Glutamatergic neuron (in vitro differentiated cells): ENCODE measurements around the gene PLEKHH2. TPM values are rescaled to one million over a fixed set of nuclear protein-coding genes. Genes with fewer than 3 reads are reported as not detected.

ENCODE experiments used
- DNase-seq: peaks from one replicate; pipeline ENCODE4 v3.0.0; 2022
- H3K27ac Mint-ChIP-seq: one replicate; pipeline ENCODE4 v1.8.0; 2020; ENCODE audit warnings: mild to moderate bottlenecking, mixed read lengths, inconsistent platforms; ENCODE audit not compliant: unreplicated experiment
- H3K27me3 Mint-ChIP-seq: one replicate; pipeline ENCODE4 v1.8.0; 2020; ENCODE audit warnings: mild to moderate bottlenecking, moderate library complexity, mixed read lengths, inconsistent platforms; ENCODE audit not compliant: unreplicated experiment
- H3K36me3 Mint-ChIP-seq: one replicate; pipeline ENCODE4 v1.8.0; 2020; ENCODE audit warnings: mild to moderate bottlenecking, mixed read lengths, inconsistent platforms; ENCODE audit not compliant: unreplicated experiment
- H3K4me1 Mint-ChIP-seq: one replicate; pipeline ENCODE4 v1.8.0; 2020; ENCODE audit warnings: mild to moderate bottlenecking, low read depth, mixed read lengths, inconsistent platforms; ENCODE audit not compliant: unreplicated experiment
- H3K4me3 Mint-ChIP-seq: one replicate; pipeline ENCODE4 v1.8.0; 2020; ENCODE audit warnings: mild to moderate bottlenecking, mixed read lengths, inconsistent platforms; ENCODE audit not compliant: unreplicated experiment
- H3K9me3 Mint-ChIP-seq: one replicate; pipeline ENCODE4 v1.8.0; 2020; ENCODE audit warnings: mild to moderate bottlenecking, moderate library complexity, mixed read lengths, inconsistent platforms; ENCODE audit not compliant: unreplicated experiment
- total RNA-seq: library from RNA; stranded (reverse); fragmentation: NEBNext Ultra II Directional; extraction: Animal tissue kit (Norgen Biotek cat#: 25700); gene quantifications from one replicate; pipeline ENCODE4 v1.2.1, GENCODE V29; 2021; ENCODE audit not compliant: unreplicated experiment
- TF ChIP-seq, protein P1 (sequence below): fragments of 200-600 bp; sonication (generic); IDR thresholded peaks from one replicate; pipeline ENCODE4 v1.5.0; 2021; ENCODE audit not compliant: partially characterized antibody, unreplicated experiment

PLEKHH2 gene
- total RNA-seq, 1 donor from 2014 or later: 0.71 TPM

DNA sequence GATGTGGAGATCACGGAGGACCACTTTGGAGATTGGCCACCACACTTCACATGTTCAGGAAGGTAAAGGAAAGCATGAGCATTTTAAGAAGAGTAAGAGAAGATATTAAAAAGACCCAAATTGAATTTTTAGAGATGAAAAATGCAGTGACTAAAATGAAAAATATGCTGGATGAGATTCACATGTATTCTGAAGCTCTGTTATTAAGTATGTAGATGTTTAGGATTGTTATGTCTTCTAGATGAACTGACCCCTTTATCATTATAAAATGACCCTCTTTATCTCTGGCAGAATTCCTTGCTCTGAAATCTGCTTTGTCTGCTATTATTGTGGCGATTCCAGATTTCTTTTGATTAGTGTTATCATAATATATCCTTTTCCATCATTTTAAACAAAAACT is 100.8 kb downstream of the PLEKHH2 start:
- Mint-ChIP-seq H3K9me3 (no peaks in the 10 kb centered on the region), H3K4me3 (no peak overlapping the region), H3K36me3 (no peaks in the 10 kb centered on the region), H3K27me3 (no peaks in the 10 kb centered on the region), H3K4me1 (no peaks in the 10 kb centered on the region), H3K27ac (no peak overlapping the region)
- DNase-seq: no peak
- TF ChIP-seq, protein P1, sequence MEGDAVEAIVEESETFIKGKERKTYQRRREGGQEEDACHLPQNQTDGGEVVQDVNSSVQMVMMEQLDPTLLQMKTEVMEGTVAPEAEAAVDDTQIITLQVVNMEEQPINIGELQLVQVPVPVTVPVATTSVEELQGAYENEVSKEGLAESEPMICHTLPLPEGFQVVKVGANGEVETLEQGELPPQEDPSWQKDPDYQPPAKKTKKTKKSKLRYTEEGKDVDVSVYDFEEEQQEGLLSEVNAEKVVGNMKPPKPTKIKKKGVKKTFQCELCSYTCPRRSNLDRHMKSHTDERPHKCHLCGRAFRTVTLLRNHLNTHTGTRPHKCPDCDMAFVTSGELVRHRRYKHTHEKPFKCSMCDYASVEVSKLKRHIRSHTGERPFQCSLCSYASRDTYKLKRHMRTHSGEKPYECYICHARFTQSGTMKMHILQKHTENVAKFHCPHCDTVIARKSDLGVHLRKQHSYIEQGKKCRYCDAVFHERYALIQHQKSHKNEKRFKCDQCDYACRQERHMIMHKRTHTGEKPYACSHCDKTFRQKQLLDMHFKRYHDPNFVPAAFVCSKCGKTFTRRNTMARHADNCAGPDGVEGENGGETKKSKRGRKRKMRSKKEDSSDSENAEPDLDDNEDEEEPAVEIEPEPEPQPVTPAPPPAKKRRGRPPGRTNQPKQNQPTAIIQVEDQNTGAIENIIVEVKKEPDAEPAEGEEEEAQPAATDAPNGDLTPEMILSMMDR: no peak

DNA sequence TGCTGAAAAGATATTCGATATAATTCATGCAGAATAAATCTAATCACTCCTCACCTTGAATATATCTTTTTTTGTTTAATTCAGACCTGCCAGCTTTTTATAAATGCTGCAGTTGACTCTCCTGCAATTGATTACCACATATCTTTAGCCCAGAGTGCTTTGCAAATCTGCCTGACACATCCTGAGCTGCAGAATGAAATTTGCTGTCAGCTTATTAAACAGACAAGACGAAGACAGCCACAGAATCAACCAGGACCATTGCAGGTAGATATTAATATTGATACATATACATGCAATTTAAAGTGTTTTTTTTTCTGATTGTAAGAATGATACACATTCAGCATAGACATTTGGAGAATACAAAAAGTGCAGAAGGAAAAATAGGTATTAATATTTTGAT is 101.2 kb downstream of the PLEKHH2 start:
- Mint-ChIP-seq H3K9me3 (no peaks in the 10 kb centered on the region), H3K4me3 (no peak overlapping the region), H3K27me3 (no peaks in the 10 kb centered on the region), H3K4me1 (no peaks in the 10 kb centered on the region), H3K27ac (no peak overlapping the region), H3K36me3 (no peaks in the 10 kb centered on the region)
- TF ChIP-seq, protein P1: no peak
- no peak for DNase-seq

DNA sequence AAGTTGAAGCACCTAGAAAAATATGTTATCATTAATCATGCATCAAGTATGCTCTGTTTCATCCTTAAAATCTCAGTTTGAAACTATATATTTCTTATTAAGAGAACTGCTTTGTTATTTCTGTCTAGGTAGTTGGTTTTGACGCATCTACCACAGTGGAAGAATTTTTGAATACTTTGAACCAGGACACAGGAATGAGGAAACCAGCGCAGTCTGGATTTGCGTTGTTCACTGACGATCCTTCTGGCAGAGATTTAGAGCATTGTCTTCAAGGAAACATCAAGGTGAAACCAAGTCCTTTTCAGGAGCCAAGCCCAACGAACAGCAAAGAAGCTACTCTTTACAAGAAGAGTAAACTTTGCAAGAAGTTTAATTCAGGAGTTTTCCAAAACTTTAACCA is 106.6 kb downstream of the PLEKHH2 start:
- TF ChIP-seq, protein P1: no peak
- DNase-seq: no peak
- H3K27me3 Mint-ChIP-seq: no peaks in the 10 kb centered on the region
- no peaks in the 10 kb centered on the region for H3K36me3 Mint-ChIP-seq
- H3K4me1 Mint-ChIP-seq: no peaks in the 10 kb centered on the region
- H3K27ac Mint-ChIP-seq: no peak overlapping the region
- H3K9me3 Mint-ChIP-seq: no peaks in the 10 kb centered on the region
- H3K4me3 Mint-ChIP-seq: no peak overlapping the region

DNA sequence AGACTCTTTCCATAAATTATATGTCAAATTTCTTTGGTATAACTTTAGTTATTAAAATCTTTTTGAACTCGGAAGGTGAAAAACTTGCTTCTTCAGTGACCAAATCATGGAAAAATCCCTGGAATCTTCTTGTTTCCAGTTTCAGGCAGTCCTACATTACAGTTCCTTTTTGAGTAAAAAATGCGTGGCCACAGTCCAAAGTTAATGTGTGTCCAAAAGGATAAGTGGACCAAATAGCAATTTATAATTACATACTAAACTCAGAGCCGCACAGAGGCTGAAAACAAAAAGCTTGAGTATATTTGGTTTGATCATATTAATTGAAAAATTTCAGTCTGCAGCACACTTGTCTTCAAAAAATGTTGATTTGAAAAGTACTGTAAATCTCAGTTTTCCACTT is 108.4 kb downstream of the PLEKHH2 start:
- TF ChIP-seq, protein P1: no peak
- no peaks in the 10 kb centered on the region for H3K4me1 Mint-ChIP-seq
- H3K9me3 Mint-ChIP-seq: no peaks in the 10 kb centered on the region
- no peak overlapping the region for H3K27ac Mint-ChIP-seq
- H3K4me3 Mint-ChIP-seq: no peak overlapping the region
- no peaks in the 10 kb centered on the region for H3K27me3 Mint-ChIP-seq
- H3K36me3 Mint-ChIP-seq: no peaks in the 10 kb centered on the region
- DNase-seq: no peak

DNA sequence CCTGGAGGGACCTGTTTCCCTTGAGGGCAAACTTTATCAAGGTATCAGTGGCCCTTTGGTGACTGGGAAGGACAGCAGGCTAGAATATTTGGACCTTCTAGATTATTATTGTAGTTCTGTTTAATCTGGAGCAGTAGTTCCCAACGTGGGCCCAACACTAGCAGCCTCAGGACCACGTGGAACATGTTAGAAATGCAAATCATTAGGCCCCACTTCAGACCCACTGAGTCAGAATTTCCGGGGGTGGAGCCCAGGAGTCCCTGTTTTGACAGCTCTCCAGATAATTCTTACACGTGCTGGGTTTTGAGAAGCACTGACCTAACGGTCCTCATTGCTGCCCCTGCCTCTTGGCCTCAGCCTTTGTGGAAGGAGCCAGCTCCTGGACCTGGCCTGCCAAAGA is 111.3 kb downstream of the PLEKHH2 start:
- Mint-ChIP-seq H3K4me1 (peaks cover 7% of the 10 kb centered on the region), H3K27me3 (no peaks in the 10 kb centered on the region), H3K27ac (no peak overlapping the region), H3K9me3 (no peaks in the 10 kb centered on the region), H3K36me3 (no peaks in the 10 kb centered on the region), H3K4me3 (no peak overlapping the region)
- TF ChIP-seq, protein P1: no peak
- DNase-seq: no peak
